ENCODE measurements around the gene SNAP47. TPM values are rescaled to one million over a fixed set of nuclear protein-coding genes. Genes with fewer than 3 reads are reported as not detected.
A peak's percentile ranks its signal among the peaks of the same experiment; 100 is the strongest.

SNAP47 gene
- total and polyA plus RNA-seq, 2 donors (not counting 3 experiments of a cell fraction or from before 2014, with no cell fraction given): 24.0 to 32.7 TPM

GRCh38 chr1:227786673-227787512 lies 51.7 kb downstream of the SNAP47 start:
- Histone ChIP-seq H3K4me3 (replicated peaks in 1 of 3; ENCODE audit: insufficient read depth in 1 of 3, low read depth in 1 of 3, low read length in 3 of 3) (peak overlapping the region in 2 of 3 experiments; percentile 50 to 60), H3K79me2 (ENCODE audit: control insufficient read depth, insufficient read depth, low read length) (no peaks in the 10 kb centered on the region), H3K27ac (ENCODE audit: insufficient read depth, low read depth, low read length) (no peak overlapping the region), H3K36me3 (ENCODE audit: control insufficient read depth in 2 of 2, extremely low read depth in 1 of 2, insufficient read depth in 2 of 2, low read length in 2 of 2) (no peaks in the 10 kb centered on the region), H3K4me1 (ENCODE audit: control insufficient read depth, extremely low read depth, insufficient read depth, low read length) (peaks cover 9% of the 10 kb centered on the region), H3K27me3 (ENCODE audit: control insufficient read depth in 2 of 2, insufficient read depth in 2 of 2, low read length in 2 of 2) (peaks cover 0 to 1% of the 10 kb centered on the region in 2 experiments), H2AFZ (ENCODE audit: low read depth, low read length) (peak overlapping the region; percentile 96), H3K9me3 (replicated peaks; ENCODE audit: control insufficient read depth, insufficient read depth, low read length) (no peaks in the 10 kb centered on the region), H3K9ac (replicated peaks; ENCODE audit: extremely low read depth, insufficient read depth, low read length) (no peak overlapping the region), H3K4me2 (ENCODE audit: insufficient read depth, low read length) (peak overlapping the region; percentile 88), H3K9me1 (replicated peaks; ENCODE audit: control insufficient read depth, extremely low read depth, insufficient read depth, low read length) (no peaks in the 10 kb centered on the region), H4K20me1 (replicated peaks; ENCODE audit: control insufficient read depth, extremely low read depth, insufficient read depth, low read length) (no peaks in the 10 kb centered on the region)
- FAIRE-seq (peak; percentile 4), DNase-seq (ENCODE audit: low read depth, low spot score) (no peak)
- BruUV-seq (replicated peaks): no TSS peak
- intact Hi-C loops (cut with micrococcal nuclease): loop anchor here (5.0 to 10.0 kb wide), 4 partner anchors 100 to 378 kb away; partner anchors contain the start of genes ARF1 and IBA57
- POLR2A ChIA-PET: no interaction called here
- TF ChIP-seq EZH2 (IDR thresholded peaks at IDR 0.05; ENCODE audit: borderline replicate concordance, low read depth, low read length, severe bottlenecking) (peak; percentile 70), JUN (IDR thresholded peaks at IDR 0.05; ENCODE audit: borderline replicate concordance, insufficient read depth, insufficient read length, low read depth) (no peak)
- dilution Hi-C loops (cut with MboI; ENCODE audit: extremely low pct_ligation_motif_present, low sequenced_read_pairs): no loop called here
- CTCF ChIA-PET: interaction anchor here (1.2 to 1.5 kb wide), 3 partner anchors 11 to 213 kb away, joined by 4 to 9 read pairs (median 7); no protein-coding TSS in a partner anchor

GRCh38 chr1:227787513-227788270 lies 52.5 kb downstream of the SNAP47 start:
- Histone ChIP-seq H3K4me3 (replicated peaks in 1 of 3; ENCODE audit: insufficient read depth in 1 of 3, low read depth in 1 of 3, low read length in 3 of 3) (peak overlapping the region; percentile 50 to 62 (median 60)), H4K20me1 (replicated peaks; ENCODE audit: control insufficient read depth, extremely low read depth, insufficient read depth, low read length) (no peaks in the 10 kb centered on the region), H3K9me3 (replicated peaks; ENCODE audit: control insufficient read depth, insufficient read depth, low read length) (no peaks in the 10 kb centered on the region), H3K36me3 (ENCODE audit: control insufficient read depth in 2 of 2, extremely low read depth in 1 of 2, insufficient read depth in 2 of 2, low read length in 2 of 2) (no peaks in the 10 kb centered on the region), H3K4me1 (ENCODE audit: control insufficient read depth, extremely low read depth, insufficient read depth, low read length) (peaks cover 9% of the 10 kb centered on the region), H3K79me2 (ENCODE audit: control insufficient read depth, insufficient read depth, low read length) (no peaks in the 10 kb centered on the region), H3K9me1 (replicated peaks; ENCODE audit: control insufficient read depth, extremely low read depth, insufficient read depth, low read length) (no peaks in the 10 kb centered on the region), H2AFZ (ENCODE audit: low read depth, low read length) (peak overlapping the region; percentile 96), H3K9ac (replicated peaks; ENCODE audit: extremely low read depth, insufficient read depth, low read length) (peak overlapping the region; percentile 24), H3K27ac (ENCODE audit: insufficient read depth, low read depth, low read length) (no peak overlapping the region), H3K27me3 (ENCODE audit: control insufficient read depth in 2 of 2, insufficient read depth in 2 of 2, low read length in 2 of 2) (peaks cover 0 to 1% of the 10 kb centered on the region in 2 experiments), H3K4me2 (ENCODE audit: insufficient read depth, low read length) (peak overlapping the region; percentile 88)
- dilution Hi-C loops (cut with MboI; ENCODE audit: extremely low pct_ligation_motif_present, low sequenced_read_pairs) (no loop called here), intact Hi-C loops (cut with micrococcal nuclease) (loop anchor here (1.0 to 10.0 kb wide), 7 partner anchors 25 to 377 kb away; partner anchors contain the start of genes ARF1, IBA57, JMJD4 and SNAP47)
- CTCF ChIA-PET: interaction anchor here (1.2 to 1.5 kb wide), 3 partner anchors 12 to 212 kb away, joined by 4 to 9 read pairs (median 7); no protein-coding TSS in a partner anchor
- peak; percentile 96 for FAIRE-seq
- BruUV-seq (replicated peaks): no TSS peak
- TF ChIP-seq POLR2AphosphoS5 (IDR thresholded peaks at IDR 0.05; ENCODE audit: insufficient read depth, low read depth, low read length) (no peak), EZH2 (IDR thresholded peaks at IDR 0.05; ENCODE audit: borderline replicate concordance, low read depth, low read length, severe bottlenecking) (peak; percentile 5)
- TF ChIP-seq, protein P1, sequence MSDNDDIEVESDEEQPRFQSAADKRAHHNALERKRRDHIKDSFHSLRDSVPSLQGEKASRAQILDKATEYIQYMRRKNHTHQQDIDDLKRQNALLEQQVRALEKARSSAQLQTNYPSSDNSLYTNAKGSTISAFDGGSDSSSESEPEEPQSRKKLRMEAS (IDR thresholded peaks at IDR 0.05; ENCODE audit: insufficient read depth, insufficient read length): no peak
- POLR2A ChIA-PET: interaction anchor here (0.7 kb wide), 1 partner anchor 1048 kb away, joined by 4 read pairs; no protein-coding TSS in a partner anchor
- DNase-seq (ENCODE audit: low read depth, low spot score): peak; percentile 92

Measured in endothelial cell of umbilical vein (primary cell).